Right hindlimb (tissue), 1 donor: ENCODE results near the gene MYEOV.

ENCODE experiments used
- DNase-seq: peaks from one replicate; pipeline ENCODE4 v3.0.0-alpha.2; 2018

MYEOV gene

DNA sequence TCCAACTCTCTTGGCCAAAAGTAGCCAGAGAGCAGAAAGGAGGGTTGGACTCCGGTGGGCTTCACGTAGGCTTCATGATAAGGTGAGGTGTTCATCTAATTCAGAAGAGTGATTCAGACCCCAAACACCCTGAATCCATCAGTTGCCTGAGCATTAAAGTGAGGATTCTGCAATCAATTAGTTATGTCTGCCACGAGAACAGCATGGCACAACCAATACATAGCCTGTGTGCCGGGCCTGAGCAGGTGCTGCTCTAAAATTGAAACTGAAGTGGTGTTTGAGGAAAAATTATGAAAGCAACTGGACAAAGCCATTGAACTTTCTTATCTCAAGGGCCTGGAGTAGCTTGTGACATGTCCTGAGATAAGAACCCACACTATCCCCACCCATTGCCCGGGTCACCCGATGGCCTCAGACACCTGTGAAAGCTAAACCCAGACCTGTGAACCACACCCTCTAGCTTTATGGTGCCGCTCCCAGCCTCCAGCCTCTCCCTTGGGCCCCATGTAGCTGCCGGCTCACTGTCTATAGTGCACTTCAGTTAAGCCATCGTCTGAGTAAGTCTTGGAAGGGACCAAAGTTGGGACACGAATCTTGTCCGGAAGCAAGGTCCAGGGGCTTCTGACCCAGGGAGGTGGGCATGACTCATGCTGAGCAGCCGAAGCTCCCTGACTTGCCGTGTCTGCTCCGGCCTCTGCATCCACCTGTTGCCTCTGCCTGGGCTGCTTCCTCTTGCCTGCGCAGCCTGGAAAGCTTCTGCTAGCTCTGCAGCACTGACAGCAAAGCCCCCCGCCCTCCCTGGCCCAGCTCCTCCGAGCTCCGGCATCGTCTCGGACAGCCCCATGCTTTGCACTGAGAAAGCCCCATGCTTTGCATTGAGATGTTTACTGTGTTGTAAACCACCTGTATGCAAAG is 5.7 kb upstream of the MYEOV start:
- DNase-seq: no peak

DNA sequence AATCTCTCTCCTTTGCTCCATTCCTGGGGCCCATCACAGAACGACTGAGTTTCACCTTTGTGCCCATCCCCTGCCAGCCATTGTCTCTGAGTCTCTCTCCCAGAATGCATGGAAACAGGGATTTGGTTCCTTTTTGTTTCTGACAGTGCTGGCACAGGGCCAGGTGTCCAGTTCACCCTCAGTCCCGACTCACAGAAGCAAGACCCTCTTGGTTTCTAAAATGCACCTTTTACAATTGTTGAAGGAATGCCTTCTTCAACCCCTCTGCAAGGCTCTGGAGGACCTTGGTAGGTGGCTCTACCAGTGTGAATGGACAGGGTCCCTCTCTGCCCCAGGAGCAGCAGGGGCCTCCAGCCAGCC is 5.1 kb upstream of the MYEOV start:
- no peak for DNase-seq

DNA sequence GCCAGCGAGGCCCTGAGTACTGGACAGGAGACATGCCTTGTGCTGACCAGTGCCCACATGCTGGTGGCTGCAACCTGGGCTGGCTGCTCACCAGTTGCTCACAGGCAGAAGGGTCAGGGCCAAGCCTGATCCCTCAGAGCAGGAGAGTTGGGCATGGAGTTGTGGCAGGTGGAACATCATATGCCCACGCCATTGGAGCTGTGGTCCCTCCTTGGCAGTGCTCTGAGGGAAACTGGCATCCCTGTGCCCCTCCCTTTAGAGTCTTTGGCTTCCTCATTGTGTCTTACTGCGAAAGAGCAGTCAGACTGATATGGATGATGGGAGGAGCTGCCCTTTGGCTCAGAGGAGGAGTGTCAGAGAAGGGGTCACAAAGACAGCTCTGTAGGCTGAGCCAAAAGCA is 3.1 kb upstream of the MYEOV start:
- DNase-seq: no peak

DNA sequence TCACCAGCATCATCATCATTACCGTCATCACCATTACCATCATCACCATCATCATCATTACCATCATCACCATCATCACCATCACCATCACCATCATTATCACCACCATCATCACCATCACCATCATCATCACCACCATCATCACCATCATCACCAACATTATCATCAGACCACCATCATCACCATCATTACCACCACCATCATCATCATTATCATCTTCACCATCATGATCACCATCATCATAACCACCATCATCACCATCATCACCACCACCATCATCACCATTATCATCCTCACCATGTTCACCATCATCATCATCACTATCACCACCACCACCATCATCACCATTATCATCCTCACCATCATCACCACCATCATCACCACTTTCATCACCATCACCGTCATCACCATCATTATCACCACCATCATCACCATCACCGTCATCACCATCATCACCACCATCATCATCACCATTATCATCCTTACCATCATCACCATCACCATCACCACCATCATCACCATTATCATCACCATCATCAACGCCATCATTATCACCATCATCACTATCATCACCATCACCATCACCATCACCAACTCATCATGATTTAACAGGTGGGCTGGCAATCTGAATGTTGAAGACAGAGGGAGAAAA is 2.4 kb upstream of the MYEOV start:
- no peak for DNase-seq

- no peak for DNase-seq
These were observed 1.7 kb upstream of the MYEOV start for GRCh38 chr11:69292221-69292648.

GRCh38 chr11:69293087-69293486 is 868 bp upstream of the MYEOV start:
- DNase-seq: no peak

GRCh38 chr11:69294571-69295078 is 670 bp downstream of the MYEOV start:
- DNase-seq: no peak

DNA sequence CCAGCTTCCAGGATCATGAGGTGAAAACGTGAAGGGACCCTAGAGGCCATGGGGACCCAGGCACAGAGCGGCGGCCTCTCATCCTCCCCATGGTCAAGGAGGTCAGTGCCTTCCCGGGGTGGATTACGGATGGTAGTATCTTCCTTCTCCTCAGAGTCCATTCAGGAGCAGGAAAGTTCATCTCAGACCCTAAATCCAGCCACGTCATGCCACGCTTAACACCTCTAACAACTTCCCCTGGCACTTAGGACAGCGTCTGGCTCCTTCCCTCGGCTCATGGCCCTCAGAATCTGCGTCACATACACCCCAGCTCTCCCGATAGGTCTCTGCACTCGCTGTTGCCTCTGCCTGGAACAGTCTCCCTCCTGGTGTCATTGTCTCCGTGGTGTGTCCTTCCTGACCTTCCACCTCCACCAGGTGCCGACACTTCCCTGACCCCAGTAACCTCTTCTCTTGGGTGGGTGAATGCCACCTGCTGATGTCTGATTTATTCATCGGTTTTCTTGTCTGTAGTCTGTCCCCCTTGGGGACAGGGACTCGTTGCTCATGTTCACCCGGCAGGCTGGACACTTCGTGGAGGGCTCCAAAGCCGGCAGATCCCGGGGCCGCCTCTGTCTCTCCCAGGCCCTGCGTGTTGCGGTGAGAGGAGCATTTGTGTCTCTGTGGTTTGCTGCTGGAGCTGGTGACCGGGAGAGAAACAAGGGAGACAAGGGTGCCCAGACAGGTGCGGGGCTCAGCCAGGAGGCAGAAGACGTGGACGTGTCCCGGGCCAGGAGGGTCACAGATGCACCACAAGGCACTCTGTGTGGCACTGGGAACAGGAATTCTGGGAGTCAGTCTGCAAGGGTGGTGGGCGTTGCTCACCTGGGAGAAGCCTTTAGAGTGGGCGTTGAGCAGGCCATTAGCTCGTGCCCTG is 1.4 kb downstream of the MYEOV start:
- no peak for DNase-seq

GRCh38 chr11:69295995-69296889 is 2.3 kb downstream of the MYEOV start:
- no peak for DNase-seq

- peak; percentile 94 for DNase-seq
These were observed 3.2 kb downstream of the MYEOV start for GRCh38 chr11:69296890-69297786.

- DNase-seq: peak; percentile 64
These were observed 3.9 kb downstream of the MYEOV start for GRCh38 chr11:69297787-69298266.

- DNase-seq: peak; percentile 76
These were observed 4.5 kb downstream of the MYEOV start for GRCh38 chr11:69298267-69299022.

- DNase-seq: no peak
These were observed 5.1 kb downstream of the MYEOV start for GRCh38 chr11:69299023-69299461.

DNA sequence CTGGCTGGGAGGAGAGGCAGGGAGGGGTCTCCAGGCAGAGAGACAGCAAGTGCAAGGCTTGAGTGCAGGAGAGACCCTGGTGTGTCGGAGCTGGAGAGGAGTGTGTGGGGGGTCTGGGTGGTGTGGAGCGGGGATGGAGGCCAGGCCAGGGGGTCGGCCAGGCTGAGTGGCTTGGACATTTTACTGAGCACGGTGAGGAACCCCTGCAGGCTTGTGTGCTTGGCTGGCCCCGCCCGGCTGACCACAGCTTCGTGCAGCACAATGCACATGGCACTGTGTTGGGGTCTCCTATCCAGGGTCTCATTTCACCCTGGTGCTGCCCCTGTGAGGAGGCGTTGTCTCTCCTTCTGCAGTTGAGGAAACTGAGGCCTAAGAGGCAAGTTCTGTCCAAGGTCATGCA is 5.6 kb downstream of the MYEOV start:
- DNase-seq: no peak

DNA sequence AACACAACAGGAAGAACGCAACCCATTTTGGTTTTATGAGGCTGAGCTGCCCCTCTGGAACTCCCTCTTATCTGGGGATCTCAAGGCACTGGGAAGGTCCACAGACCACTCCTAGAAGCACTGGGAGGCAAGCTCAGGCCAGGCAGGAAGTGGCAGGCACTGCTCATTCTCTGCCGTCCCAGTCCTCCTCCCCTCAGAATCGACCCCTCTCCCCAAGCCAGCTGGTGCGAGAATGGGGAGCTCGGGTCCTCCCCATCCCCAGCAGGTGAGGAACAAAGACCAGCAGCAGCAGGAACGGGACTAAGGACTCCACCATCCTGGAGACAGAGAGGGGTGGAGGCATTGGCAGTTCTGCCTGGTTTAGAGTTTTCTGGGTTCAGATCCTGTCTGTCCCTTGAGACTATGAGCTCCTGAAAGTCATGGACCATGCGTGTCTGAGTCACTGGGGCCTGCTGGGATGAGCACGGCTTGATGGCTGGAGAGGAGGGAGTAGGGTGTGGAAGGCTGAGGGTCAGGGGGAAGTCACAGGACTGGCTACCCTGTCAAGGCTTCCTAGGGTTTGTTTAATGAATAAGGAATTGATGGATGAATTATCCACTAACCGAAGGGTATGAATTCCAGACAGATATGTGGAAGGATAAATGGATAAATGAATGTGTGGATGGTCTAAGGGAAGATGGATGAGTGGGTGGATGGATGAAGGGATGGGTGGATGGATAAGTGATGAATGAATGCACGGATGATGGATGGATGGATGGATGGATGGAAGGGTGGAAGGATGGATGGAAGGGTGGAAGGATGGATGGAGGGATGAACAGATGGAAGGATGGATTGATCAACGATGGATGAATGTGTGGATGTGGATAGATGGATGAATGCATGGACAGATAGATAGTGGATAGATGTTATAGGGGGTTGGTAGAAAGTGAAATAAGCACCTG is 6.4 kb downstream of the MYEOV start:
- no peak for DNase-seq

DNA sequence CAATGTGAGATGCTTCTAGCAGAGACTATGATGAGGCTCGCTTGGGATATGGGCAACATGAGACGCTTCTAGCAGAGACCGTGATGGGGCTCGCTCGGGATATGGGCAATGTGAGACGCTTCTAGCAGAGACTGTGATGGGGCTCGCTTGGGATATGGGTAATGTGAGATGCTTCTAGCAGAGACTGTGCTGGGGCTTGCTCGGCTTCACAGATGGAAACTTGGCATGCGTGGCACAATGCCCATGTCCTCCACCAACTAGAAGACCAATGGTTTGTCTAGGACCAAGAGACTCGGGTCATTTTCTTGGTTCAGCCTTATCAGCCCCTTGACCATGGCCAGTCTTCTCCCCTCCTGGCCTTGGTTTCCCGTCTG is 7.1 kb downstream of the MYEOV start:
- no peak for DNase-seq

DNA sequence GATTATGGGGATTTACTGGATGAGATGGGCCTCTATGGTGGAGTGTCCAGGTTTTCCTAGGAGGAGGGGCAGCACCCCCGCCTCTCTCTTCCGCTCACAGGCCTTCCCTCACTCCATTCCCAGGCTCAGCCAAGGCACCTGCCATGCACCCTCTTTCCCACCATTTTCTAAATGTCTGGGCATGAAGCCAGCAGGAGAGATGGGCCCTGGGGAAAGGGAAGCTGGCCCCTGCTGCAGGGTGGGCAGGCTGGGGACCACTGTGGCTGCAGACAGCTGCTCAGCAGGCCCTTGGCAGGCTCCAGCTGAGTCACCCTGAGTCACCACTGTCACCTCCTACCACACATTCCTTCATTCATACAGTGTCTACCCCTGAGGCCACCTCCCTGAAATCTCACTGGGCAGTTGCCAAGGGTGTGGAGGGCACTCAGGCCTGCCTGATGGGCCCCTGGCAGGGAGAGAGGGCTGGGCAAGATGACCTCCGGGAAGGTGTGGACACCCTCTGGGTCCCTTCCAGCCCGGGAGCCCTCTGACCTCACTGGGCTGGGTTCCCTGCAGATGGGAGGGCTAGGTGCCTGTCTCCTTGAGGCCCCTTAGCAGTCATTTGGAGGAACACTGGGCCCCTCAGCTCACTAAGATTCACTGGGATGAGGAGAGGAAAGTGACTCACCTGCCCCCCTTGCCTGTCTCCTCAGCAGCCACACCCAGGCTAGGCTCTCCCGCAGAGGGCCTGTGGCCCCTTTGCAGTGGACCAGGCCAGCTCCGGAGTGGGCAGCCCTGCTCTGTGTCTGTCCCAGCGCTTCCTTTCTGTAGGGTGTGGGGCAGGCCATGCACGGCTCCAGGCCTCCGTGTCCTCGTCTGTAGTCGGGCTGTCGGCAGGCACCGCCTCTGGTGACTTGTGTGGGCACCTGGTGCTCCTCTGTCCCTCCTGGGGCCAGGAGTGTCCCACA is 7.8 kb downstream of the MYEOV start:
- no peak for DNase-seq
